Activated naive CD8-positive, alpha-beta T cell (primary cell): ENCODE data around the gene COL4A3.
"Not testable (repeated sequence)": the region's sequence is repeated elsewhere in the genome, so short reads cannot be mapped to it uniquely, and the experiment has no call there.

Experiments used
- H3K27ac Mint-ChIP-seq: one replicate; pipeline ENCODE4 v1.8.0; 2021; ENCODE audit warnings: mixed read lengths
- H3K27me3 Mint-ChIP-seq: one replicate; pipeline ENCODE4 v1.8.0; 2021; ENCODE audit warnings: mixed read lengths
- H3K36me3 Mint-ChIP-seq: one replicate; pipeline ENCODE4 v1.8.0; 2021; ENCODE audit warnings: mixed read lengths
- H3K4me1 Mint-ChIP-seq: one replicate; pipeline ENCODE4 v1.8.0; 2021; ENCODE audit warnings: low read depth, mixed read lengths
- H3K4me3 Mint-ChIP-seq: one replicate; pipeline ENCODE4 v1.8.0; 2021; ENCODE audit warnings: mild to moderate bottlenecking, mixed read lengths
- H3K9me3 Mint-ChIP-seq: one replicate; pipeline ENCODE4 v1.8.0; 2021; ENCODE audit warnings: low read depth, mixed read lengths

COL4A3 gene

GRCh38 chr2:227148106-227148505, 16.3 kb upstream of the COL4A3 start:
- H3K27ac Mint-ChIP-seq: no peak overlapping the region
- no peak overlapping the region for H3K4me3 Mint-ChIP-seq
- no peaks in the 10 kb centered on the region for H3K4me1 Mint-ChIP-seq
- peaks cover 8% of the 10 kb centered on the region for H3K27me3 Mint-ChIP-seq
- no peaks in the 10 kb centered on the region for H3K36me3 Mint-ChIP-seq
- H3K9me3 Mint-ChIP-seq: peaks cover 5% of the 10 kb centered on the region

- Mint-ChIP-seq H3K4me3 (no peak overlapping the region), H3K27me3 (peaks cover 15% of the 10 kb centered on the region), H3K27ac (no peak overlapping the region), H3K9me3 (peaks cover 5% of the 10 kb centered on the region), H3K4me1 (no peaks in the 10 kb centered on the region), H3K36me3 (no peaks in the 10 kb centered on the region)
Measured at GRCh38 chr2:227150222-227150936, 14.0 kb upstream of the COL4A3 start.

GRCh38 chr2:227152093-227152766, 12.2 kb upstream of the COL4A3 start:
- H3K4me3 Mint-ChIP-seq: no peak overlapping the region
- no peak overlapping the region for H3K27ac Mint-ChIP-seq
- H3K9me3 Mint-ChIP-seq: peaks cover 5% of the 10 kb centered on the region
- H3K27me3 Mint-ChIP-seq: peaks cover 14% of the 10 kb centered on the region
- no peaks in the 10 kb centered on the region for H3K4me1 Mint-ChIP-seq
- no peaks in the 10 kb centered on the region for H3K36me3 Mint-ChIP-seq

- no peak overlapping the region for H3K27ac Mint-ChIP-seq
- peaks cover 5% of the 10 kb centered on the region for H3K9me3 Mint-ChIP-seq
- no peaks in the 10 kb centered on the region for H3K4me1 Mint-ChIP-seq
- H3K4me3 Mint-ChIP-seq: no peak overlapping the region
- H3K27me3 Mint-ChIP-seq: peaks cover 15% of the 10 kb centered on the region
- no peaks in the 10 kb centered on the region for H3K36me3 Mint-ChIP-seq
Measured at GRCh38 chr2:227153307-227153706, 11.1 kb upstream of the COL4A3 start.

- peaks cover 5% of the 10 kb centered on the region for H3K9me3 Mint-ChIP-seq
- H3K36me3 Mint-ChIP-seq: no peaks in the 10 kb centered on the region
- H3K4me1 Mint-ChIP-seq: no peaks in the 10 kb centered on the region
- H3K27ac Mint-ChIP-seq: no peak overlapping the region
- H3K27me3 Mint-ChIP-seq: peaks cover 15% of the 10 kb centered on the region
- H3K4me3 Mint-ChIP-seq: no peak overlapping the region
Measured at GRCh38 chr2:227153758-227154486, 10.5 kb upstream of the COL4A3 start.

- Mint-ChIP-seq H3K27me3 (peaks cover 17% of the 10 kb centered on the region), H3K4me1 (no peaks in the 10 kb centered on the region), H3K36me3 (no peaks in the 10 kb centered on the region), H3K4me3 (no peak overlapping the region), H3K9me3 (peaks cover under 1% of the 10 kb centered on the region), H3K27ac (no peak overlapping the region)
Measured at GRCh38 chr2:227154986-227155774, 9.2 kb upstream of the COL4A3 start.

GRCh38 chr2:227160164-227160563, 4.3 kb upstream of the COL4A3 start:
- Mint-ChIP-seq H3K27me3 (peaks cover 32% of the 10 kb centered on the region), H3K36me3 (no peaks in the 10 kb centered on the region), H3K4me3 (no peak overlapping the region), H3K9me3 (no peaks in the 10 kb centered on the region), H3K4me1 (peaks cover 7% of the 10 kb centered on the region), H3K27ac (no peak overlapping the region)

- Mint-ChIP-seq H3K36me3 (no peaks in the 10 kb centered on the region), H3K27ac (no peak overlapping the region), H3K9me3 (no peaks in the 10 kb centered on the region), H3K4me1 (peaks cover 11% of the 10 kb centered on the region), H3K4me3 (no peak overlapping the region), H3K27me3 (peaks cover 40% of the 10 kb centered on the region)
Measured at GRCh38 chr2:227161947-227162346, 2.5 kb upstream of the COL4A3 start.

GRCh38 chr2:227163485-227163997, 883 bp upstream of the COL4A3 start:
- peaks cover 38% of the 10 kb centered on the region for H3K27me3 Mint-ChIP-seq
- H3K4me3 Mint-ChIP-seq: peak overlapping the region; percentile 74
- H3K9me3 Mint-ChIP-seq: no peaks in the 10 kb centered on the region
- H3K4me1 Mint-ChIP-seq: peaks cover 11% of the 10 kb centered on the region
- no peaks in the 10 kb centered on the region for H3K36me3 Mint-ChIP-seq
- no peak overlapping the region for H3K27ac Mint-ChIP-seq

GRCh38 chr2:227164763-227165291, 403 bp downstream of the COL4A3 start:
- Mint-ChIP-seq H3K4me3 (peak overlapping the region; percentile 77), H3K27me3 (peaks cover 36% of the 10 kb centered on the region), H3K27ac (no peak overlapping the region), H3K36me3 (no peaks in the 10 kb centered on the region), H3K4me1 (peaks cover 11% of the 10 kb centered on the region), H3K9me3 (peaks cover 3% of the 10 kb centered on the region)

- not testable (repeated sequence) for H3K27ac Mint-ChIP-seq, H3K4me1 Mint-ChIP-seq, H3K9me3 Mint-ChIP-seq, H3K4me3 Mint-ChIP-seq, H3K36me3 Mint-ChIP-seq, H3K27me3 Mint-ChIP-seq
Measured at GRCh38 chr2:227171779-227172178, 7.4 kb downstream of the COL4A3 start.

- Mint-ChIP-seq H3K36me3 (no peaks in the 10 kb centered on the region), H3K4me3 (no peak overlapping the region), H3K4me1 (no peaks in the 10 kb centered on the region), H3K27me3 (peaks cover 2% of the 10 kb centered on the region), H3K9me3 (no peaks in the 10 kb centered on the region), H3K27ac (no peak overlapping the region)
Measured at GRCh38 chr2:227177592-227178336, 13.3 kb downstream of the COL4A3 start.

- no peaks in the 10 kb centered on the region for H3K36me3 Mint-ChIP-seq
- no peaks in the 10 kb centered on the region for H3K4me1 Mint-ChIP-seq
- no peaks in the 10 kb centered on the region for H3K9me3 Mint-ChIP-seq
- no peak overlapping the region for H3K27ac Mint-ChIP-seq
- peaks cover 4% of the 10 kb centered on the region for H3K27me3 Mint-ChIP-seq
- H3K4me3 Mint-ChIP-seq: no peak overlapping the region
Measured at GRCh38 chr2:227179988-227180685, 15.7 kb downstream of the COL4A3 start.
